ENCODE results near the gene LY86. TPM values are rescaled to one million over a fixed set of nuclear protein-coding genes. Genes with fewer than 3 reads are reported as not detected.

The LY86 gene
- total and polyA plus RNA-seq, 9 of the 15 experiments (the other 6 are each of a cell fraction or from before 2014, with no cell fraction given), result 0.08 to 0.20 TPM; not detected in 7

DNA sequence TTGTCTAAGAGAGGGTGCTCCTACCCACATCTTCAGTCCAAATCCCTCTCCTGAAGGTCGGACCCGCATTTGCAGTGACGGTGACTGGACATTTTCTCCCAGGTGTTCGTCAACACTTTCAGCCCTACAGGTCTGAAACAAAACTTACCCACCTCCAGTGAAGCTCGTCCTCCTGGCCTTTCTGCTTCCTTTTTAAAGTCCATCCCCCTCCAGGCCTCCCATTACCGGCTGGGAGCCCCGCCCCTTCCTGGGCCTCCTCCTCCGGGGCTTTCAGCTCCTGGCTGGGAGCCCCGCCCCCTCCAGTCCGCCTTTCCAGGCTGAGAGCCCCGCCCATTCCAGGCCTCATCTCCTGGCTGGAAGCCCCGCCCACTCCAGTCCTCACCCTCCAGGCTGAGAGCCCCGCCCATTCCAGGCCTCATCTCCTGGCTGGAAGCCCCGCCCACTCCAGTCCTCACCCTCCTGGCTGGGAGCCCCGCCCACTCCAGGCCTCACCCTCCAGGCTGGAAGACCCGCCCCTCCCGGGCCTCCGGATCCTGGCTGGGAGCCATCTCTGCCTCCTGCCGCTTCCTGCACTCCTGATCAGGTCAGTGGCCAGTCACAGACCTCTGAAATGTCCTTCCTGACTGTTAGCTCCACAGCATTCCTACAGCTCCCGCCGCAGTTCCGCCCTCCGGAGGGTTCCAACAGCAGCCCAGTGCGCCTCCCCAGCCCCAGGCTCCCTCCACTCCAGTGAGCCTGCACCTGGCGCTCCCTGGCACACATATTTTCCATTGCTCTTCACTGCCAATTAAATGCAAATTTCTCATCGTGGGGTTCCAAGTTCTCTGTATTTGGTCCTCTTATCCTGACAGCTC lies 98.5 kb downstream of the LY86 start (continued):
- TF ChIP-seq, protein P1, sequence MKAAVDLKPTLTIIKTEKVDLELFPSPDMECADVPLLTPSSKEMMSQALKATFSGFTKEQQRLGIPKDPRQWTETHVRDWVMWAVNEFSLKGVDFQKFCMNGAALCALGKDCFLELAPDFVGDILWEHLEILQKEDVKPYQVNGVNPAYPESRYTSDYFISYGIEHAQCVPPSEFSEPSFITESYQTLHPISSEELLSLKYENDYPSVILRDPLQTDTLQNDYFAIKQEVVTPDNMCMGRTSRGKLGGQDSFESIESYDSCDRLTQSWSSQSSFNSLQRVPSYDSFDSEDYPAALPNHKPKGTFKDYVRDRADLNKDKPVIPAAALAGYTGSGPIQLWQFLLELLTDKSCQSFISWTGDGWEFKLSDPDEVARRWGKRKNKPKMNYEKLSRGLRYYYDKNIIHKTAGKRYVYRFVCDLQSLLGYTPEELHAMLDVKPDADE (conservative IDR thresholded peaks at IDR 0.05; ENCODE audit: control insufficient read depth, low read depth, low read length), result 0 out of 2 replicates have a peak, but pooled peaks have one; percentile 26
- TF ChIP-seq HDAC1 (IDR thresholded peaks at IDR 0.05) (peak in 1 of 2 experiments; percentile 57; a peak in 1 of 4 replicates), POLR2B (IDR thresholded peaks at IDR 0.05; ENCODE audit: low read depth, partially characterized antibody) (peak; percentile 70), ZNF408 (CRISPR knock-in tag; IDR thresholded peaks at IDR 0.05; ENCODE audit: low read depth) (no peak), CTBP1 (IDR thresholded peaks at IDR 0.05; ENCODE audit: borderline replicate concordance) (peak; percentile 36; the same call in 1 of the 2 replicates), MECOM (CRISPR knock-in tag; IDR thresholded peaks at IDR 0.05) (0 out of 2 replicates have a peak, but pooled peaks have one; percentile 25), CREB1 (IDR thresholded peaks at IDR 0.05) (peak; percentile 15), CREB1 (CRISPR knock-in tag; IDR thresholded peaks at IDR 0.05) (peak; percentile 13; the same call in 1 of the 2 replicates), ZNF436 (CRISPR knock-in tag; IDR thresholded peaks at IDR 0.05) (no peak), MYC (IDR thresholded peaks at IDR 0.05; ENCODE audit: low read depth, low read length) (peak; percentile 59; the same call in 1 of the 2 replicates), MYC (CRISPR knock-in tag; IDR thresholded peaks at IDR 0.05; ENCODE audit: borderline replicate concordance, low read depth) (no peak), ZFPM2 (CRISPR knock-in tag; IDR thresholded peaks at IDR 0.05) (no peak), ELF1 (tag; IDR thresholded peaks at IDR 0.05) (peak; percentile 62), NFE2 (IDR thresholded peaks at IDR 0.05; ENCODE audit: low read depth) (peak; percentile 55; the same call in 1 of the 2 replicates), JUND (IDR thresholded peaks at IDR 0.05; ENCODE audit: borderline replicate concordance, low read depth, low read length) (peak; percentile 46; the same call in 1 of the 2 replicates), JUND (tag; IDR thresholded peaks at IDR 0.05; ENCODE audit: borderline replicate concordance, low read depth, low read length) (peak; percentile 54; the same call in 1 of the 3 replicates), HDGF (IDR thresholded peaks at IDR 0.05) (peak; percentile 17; the same call in 1 of the 2 replicates), YY1 (IDR thresholded peaks at IDR 0.05; ENCODE audit: borderline replicate concordance in 1 of 3, control insufficient read depth in 1 of 3, extremely low read depth in 1 of 3, insufficient read depth in 3 of 3, insufficient read length in 1 of 3, insufficient replicate concordance in 2 of 3, low read depth in 1 of 3, low read length in 2 of 3) (peak in 2 of 3 experiments; percentile 26 to 64), SP1 (CRISPR knock-in tag; IDR thresholded peaks at IDR 0.05) (peak; percentile 88), POLR2A (conservative IDR thresholded peaks at IDR 0.05) (peak; percentile 90), ARID1B (IDR thresholded peaks at IDR 0.05) (peak; percentile 44)
- TF ChIP-seq, protein P2, sequence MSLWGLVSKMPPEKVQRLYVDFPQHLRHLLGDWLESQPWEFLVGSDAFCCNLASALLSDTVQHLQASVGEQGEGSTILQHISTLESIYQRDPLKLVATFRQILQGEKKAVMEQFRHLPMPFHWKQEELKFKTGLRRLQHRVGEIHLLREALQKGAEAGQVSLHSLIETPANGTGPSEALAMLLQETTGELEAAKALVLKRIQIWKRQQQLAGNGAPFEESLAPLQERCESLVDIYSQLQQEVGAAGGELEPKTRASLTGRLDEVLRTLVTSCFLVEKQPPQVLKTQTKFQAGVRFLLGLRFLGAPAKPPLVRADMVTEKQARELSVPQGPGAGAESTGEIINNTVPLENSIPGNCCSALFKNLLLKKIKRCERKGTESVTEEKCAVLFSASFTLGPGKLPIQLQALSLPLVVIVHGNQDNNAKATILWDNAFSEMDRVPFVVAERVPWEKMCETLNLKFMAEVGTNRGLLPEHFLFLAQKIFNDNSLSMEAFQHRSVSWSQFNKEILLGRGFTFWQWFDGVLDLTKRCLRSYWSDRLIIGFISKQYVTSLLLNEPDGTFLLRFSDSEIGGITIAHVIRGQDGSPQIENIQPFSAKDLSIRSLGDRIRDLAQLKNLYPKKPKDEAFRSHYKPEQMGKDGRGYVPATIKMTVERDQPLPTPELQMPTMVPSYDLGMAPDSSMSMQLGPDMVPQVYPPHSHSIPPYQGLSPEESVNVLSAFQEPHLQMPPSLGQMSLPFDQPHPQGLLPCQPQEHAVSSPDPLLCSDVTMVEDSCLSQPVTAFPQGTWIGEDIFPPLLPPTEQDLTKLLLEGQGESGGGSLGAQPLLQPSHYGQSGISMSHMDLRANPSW (CRISPR knock-in tag; IDR thresholded peaks at IDR 0.05), result 0 out of 2 replicates have a peak, but pooled peaks have one; percentile 73
- TF ChIP-seq, protein P3, sequence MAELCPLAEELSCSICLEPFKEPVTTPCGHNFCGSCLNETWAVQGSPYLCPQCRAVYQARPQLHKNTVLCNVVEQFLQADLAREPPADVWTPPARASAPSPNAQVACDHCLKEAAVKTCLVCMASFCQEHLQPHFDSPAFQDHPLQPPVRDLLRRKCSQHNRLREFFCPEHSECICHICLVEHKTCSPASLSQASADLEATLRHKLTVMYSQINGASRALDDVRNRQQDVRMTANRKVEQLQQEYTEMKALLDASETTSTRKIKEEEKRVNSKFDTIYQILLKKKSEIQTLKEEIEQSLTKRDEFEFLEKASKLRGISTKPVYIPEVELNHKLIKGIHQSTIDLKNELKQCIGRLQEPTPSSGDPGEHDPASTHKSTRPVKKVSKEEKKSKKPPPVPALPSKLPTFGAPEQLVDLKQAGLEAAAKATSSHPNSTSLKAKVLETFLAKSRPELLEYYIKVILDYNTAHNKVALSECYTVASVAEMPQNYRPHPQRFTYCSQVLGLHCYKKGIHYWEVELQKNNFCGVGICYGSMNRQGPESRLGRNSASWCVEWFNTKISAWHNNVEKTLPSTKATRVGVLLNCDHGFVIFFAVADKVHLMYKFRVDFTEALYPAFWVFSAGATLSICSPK (IDR thresholded peaks at IDR 0.05; ENCODE audit: borderline replicate concordance), result no peak
